AG10803 (cell line): ENCODE data around the gene TMEM59L.

Experiments used
- DNase-seq: peaks from one replicate; pipeline ENCODE4 v3.0.0; 2010; ENCODE audit warnings: low read depth
- H3K4me3 ChIP-seq: 2 replicates; pipeline ENCODE4 v1.5.1; 2011; ENCODE audit warnings: mild to moderate bottlenecking, low read length, control low read depth
- TF ChIP-seq, protein P1 (sequence below): conservative IDR thresholded peaks from 2 replicates; pipeline ENCODE4 v1.5.1; 2011; ENCODE audit warnings: mild to moderate bottlenecking, low read length, control low read depth, inconsistent platforms

Gene TMEM59L

GRCh38 chr19:18603255-18603957 is 9.3 kb upstream of the TMEM59L start:
- peak; percentile 21 for DNase-seq
- no peak overlapping the region for H3K4me3 ChIP-seq
- TF ChIP-seq, protein P1, sequence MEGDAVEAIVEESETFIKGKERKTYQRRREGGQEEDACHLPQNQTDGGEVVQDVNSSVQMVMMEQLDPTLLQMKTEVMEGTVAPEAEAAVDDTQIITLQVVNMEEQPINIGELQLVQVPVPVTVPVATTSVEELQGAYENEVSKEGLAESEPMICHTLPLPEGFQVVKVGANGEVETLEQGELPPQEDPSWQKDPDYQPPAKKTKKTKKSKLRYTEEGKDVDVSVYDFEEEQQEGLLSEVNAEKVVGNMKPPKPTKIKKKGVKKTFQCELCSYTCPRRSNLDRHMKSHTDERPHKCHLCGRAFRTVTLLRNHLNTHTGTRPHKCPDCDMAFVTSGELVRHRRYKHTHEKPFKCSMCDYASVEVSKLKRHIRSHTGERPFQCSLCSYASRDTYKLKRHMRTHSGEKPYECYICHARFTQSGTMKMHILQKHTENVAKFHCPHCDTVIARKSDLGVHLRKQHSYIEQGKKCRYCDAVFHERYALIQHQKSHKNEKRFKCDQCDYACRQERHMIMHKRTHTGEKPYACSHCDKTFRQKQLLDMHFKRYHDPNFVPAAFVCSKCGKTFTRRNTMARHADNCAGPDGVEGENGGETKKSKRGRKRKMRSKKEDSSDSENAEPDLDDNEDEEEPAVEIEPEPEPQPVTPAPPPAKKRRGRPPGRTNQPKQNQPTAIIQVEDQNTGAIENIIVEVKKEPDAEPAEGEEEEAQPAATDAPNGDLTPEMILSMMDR = peak; percentile 49

DNA sequence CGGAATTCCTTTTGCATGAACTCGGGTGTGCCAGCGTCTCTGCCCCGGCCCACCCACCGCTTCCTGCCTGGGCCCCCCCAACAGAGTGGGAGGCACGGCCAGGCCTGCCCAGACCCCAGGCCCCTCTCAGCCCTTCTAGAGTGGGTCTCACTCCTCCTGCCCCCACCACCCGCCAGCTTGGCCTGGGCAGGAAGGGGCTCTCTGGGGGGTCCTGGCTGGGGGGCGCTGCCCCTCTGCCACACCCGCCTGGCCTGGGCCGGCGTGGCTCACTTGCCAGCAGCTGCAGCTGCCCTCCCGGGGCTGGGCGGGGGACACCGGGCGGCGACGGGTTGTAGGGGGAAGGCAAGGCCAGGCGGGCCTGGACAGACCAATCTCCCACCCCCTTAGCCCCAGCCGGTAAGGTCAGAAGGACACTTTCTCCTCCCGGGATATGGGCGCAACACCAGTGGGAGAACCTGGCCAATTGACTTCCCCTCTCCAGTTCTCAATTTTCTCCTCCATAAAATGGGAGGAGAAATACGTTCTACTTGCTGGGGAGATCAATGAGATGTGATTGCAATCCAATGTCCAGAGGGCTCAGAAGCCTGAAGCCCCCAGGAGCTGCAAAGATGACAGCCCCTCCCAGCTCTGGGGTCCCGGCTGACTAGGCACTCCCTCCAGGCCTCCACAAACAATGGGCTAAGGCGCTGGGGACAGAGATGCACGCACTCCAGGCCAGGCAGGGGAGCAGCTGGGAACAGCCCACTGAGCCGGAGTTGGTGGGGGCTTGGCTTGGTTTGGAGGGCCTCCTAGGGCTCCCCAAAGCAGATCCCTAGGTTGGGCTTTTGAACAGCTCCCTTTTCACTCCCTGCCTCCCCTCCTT is 8.5 kb upstream of the TMEM59L start:
- TF ChIP-seq, protein P1 = no peak
- no peak for DNase-seq
- H3K4me3 ChIP-seq = no peak overlapping the region

- TF ChIP-seq, protein P1 = no peak
- DNase-seq = no peak
- H3K4me3 ChIP-seq = no peak overlapping the region
Measured at GRCh38 chr19:18604820-18605159, 7.9 kb upstream of the TMEM59L start.

- TF ChIP-seq, protein P1 = no peak
- DNase-seq = no peak
- H3K4me3 ChIP-seq = no peak overlapping the region
Measured at GRCh38 chr19:18605196-18605545, 7.5 kb upstream of the TMEM59L start.

- H3K4me3 ChIP-seq = no peak overlapping the region
- no peak for DNase-seq
- TF ChIP-seq, protein P1 = no peak
Measured at GRCh38 chr19:18605546-18606280, 7.0 kb upstream of the TMEM59L start.

DNA sequence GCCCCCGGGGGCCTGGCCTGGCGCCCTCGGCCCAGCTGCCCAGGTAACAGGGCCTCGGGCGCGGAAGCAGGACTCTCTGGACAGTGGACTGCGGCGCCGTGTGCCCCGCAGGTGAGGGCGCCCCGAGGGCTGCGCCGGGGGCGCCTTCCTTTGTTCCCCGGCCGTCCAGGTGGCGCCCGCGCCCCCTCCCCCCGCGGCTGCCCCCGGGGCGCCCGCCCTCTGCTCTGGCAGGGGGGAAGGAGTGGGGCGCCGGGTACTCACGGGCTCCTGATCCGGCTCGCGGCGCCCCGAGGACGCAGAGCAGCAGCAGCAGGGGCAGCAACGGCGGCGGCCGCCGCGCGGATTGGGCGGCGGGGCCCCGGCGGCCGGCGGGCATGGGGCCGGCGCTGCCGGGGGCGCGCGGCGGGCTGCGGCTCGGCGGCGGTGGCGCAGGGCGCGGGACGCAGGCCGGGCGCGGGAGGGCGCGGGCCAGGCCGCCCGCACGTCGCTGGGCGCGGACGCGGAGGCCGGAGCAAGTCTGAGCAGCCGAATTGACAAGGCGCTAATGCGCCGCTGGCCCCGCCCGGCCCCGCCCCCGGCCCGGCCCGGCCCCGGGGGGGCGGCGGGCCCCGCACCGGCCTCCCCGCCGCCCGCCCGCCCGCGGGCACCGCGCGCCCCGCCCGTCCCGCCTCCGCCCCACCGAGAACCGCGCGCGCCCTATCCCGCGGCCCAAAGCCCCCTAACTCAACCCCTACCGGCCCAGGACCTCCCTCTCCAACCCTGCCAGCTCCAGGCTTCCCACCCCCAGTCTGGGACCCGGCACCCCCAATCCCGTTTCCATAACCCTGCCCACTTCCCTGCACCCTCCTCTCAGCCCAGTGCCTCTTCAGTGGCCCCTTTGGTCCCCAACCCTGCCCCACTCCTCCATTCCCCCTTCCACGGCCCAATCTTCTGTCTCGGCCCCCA is 6.1 kb upstream of the TMEM59L start, which contains the start of gene CRLF1:
Gene CRLF1, minus strand, starts transcription at position 519 of the 945 bp plus-strand sequence. Its CDS starts 143 bp downstream, at position 376.
- H3K4me3 ChIP-seq = no peak within 1 kb of the TSS; the same call in 1 of the 2 replicates
- TF ChIP-seq, protein P1 = no peak
- no peak for DNase-seq
